Skeletal muscle tissue (tissue), 4 donors: ENCODE results near the gene URI1. TPM values are rescaled to one million over a fixed set of nuclear protein-coding genes. Genes with fewer than 3 reads are reported as not detected.

Experiments used
- H3K27ac ChIP-seq: one replicate; pipeline ENCODE4 v1.7.0; 2013; ENCODE audit warnings: mild to moderate bottlenecking, low read depth, low read length, inconsistent platforms
- H3K27me3 ChIP-seq, 3 donors: one replicate each; pipeline ENCODE4 v1.7.0; 2013; ENCODE audit warnings: low read length in 3 of 3; ENCODE audit not compliant: control insufficient read depth in 3 of 3, insufficient read depth in 3 of 3
- H3K36me3 ChIP-seq, 3 donors: one replicate each; pipeline ENCODE4 v1.7.0; 2013; ENCODE audit warnings: low read length in 3 of 3; ENCODE audit not compliant: control insufficient read depth in 3 of 3, insufficient read depth in 3 of 3
- H3K4me1 ChIP-seq, 3 donors: one replicate each; pipeline ENCODE4 v1.7.0; 2013; ENCODE audit warnings: low read length in 3 of 3, mild to moderate bottlenecking in 3 of 3; ENCODE audit not compliant: control insufficient read depth in 3 of 3, insufficient read depth in 3 of 3
- H3K4me3 ChIP-seq, 3 donors: one replicate each; pipeline ENCODE4 v1.7.0; 2013; ENCODE audit warnings: low read length in 3 of 3
- H3K9ac ChIP-seq, 3 donors: one replicate each; pipeline ENCODE4 v1.7.0; 2013; ENCODE audit warnings: low read length in 3 of 3, mild to moderate bottlenecking in 3 of 3, moderate library complexity in 2 of 3, low read depth in 1 of 3
- H3K9me3 ChIP-seq, 3 donors: one replicate each; pipeline ENCODE4 v1.7.0; 2013; ENCODE audit warnings: low read length in 3 of 3; ENCODE audit not compliant: control insufficient read depth in 3 of 3
- total RNA-seq: library from RNA; depleted of rRNA; stranded (reverse); fragments of >200 nt; gene quantifications from one replicate; pipeline ENCODE4 v1.2.3, GENCODE V29; 2014
- donor health status: Osteomylitis.

The URI1 gene
- total RNA-seq, 1 donor from 2014 or later: 62.6 TPM

DNA sequence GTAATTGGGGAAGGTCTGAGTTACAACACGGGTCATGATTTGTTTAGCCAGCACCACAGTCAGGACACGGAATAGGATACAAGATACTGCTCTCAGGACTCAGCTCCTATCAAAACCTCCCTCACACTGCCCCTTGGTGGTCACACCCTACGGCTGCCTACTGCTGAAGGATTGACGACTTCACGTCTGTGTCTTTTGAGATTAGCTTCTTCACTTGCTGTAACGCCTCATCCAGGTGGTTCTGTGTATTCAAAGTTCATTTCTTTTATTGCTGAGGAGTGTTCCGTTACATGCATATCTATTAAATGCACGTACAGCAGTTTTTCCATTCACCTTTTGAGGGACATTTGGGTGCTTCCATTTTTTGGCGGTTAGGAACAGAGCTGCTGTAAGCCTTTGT is 46.3 kb downstream of the URI1 start:
- peaks cover 0 to 8% (median 0%) of the 10 kb centered on the region in 3 donors for H3K4me1 ChIP-seq
- H3K9me3 ChIP-seq: no peaks in the 10 kb centered on the region
- no peaks in the 10 kb centered on the region for H3K27me3 ChIP-seq
- H3K9ac ChIP-seq: no peak overlapping the region
- no peak overlapping the region for H3K4me3 ChIP-seq
- peaks cover 0 to 10% (median 10%) of the 10 kb centered on the region in 3 donors for H3K36me3 ChIP-seq
- H3K27ac ChIP-seq: no peak overlapping the region

- no peak overlapping the region for H3K9ac ChIP-seq
- peaks cover 0 to 10% (median 6%) of the 10 kb centered on the region in 3 donors for H3K36me3 ChIP-seq
Observed at GRCh38 chr19:29992233-29992867, 50.3 kb downstream of the URI1 start.

DNA sequence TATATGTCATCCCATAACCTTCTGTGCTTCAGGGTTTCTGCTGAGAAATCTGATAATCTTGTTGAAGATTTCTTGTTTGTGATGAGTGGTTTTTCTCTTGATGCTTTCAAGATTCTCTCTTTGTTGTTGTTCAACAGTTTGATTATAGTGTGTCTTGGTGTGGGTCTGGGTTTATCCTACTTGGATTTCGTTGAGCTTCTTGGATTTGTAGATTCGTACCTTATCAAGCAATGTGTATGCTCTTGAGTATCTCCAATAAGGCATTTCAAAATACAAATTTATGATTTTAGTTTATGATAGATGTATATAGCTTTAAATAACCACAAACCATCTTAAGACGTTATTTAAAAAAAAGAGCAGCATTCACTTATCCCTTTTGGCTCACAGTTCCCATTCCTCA is 57.5 kb downstream of the URI1 start:
- Histone ChIP-seq H3K27me3 (no peaks in the 10 kb centered on the region), H3K9me3 (no peaks in the 10 kb centered on the region), H3K4me1 (no peaks in the 10 kb centered on the region)

More at GRCh38 chr19:29992233-29992867, 50.3 kb downstream of the URI1 start:
- H3K27me3 ChIP-seq: no peaks in the 10 kb centered on the region
- H3K4me3 ChIP-seq: no peak overlapping the region
- H3K4me1 ChIP-seq: no peaks in the 10 kb centered on the region
- H3K27ac ChIP-seq: no peak overlapping the region
- H3K9me3 ChIP-seq: no peaks in the 10 kb centered on the region

GRCh38 chr19:30000862-30001261 is 58.8 kb downstream of the URI1 start:
- Histone ChIP-seq H3K36me3 (peaks cover 0 to 2% (median 0%) of the 10 kb centered on the region in 3 donors), H3K27me3 (no peaks in the 10 kb centered on the region), H3K9me3 (no peaks in the 10 kb centered on the region), H3K27ac (no peak overlapping the region), H3K4me1 (no peaks in the 10 kb centered on the region), H3K4me3 (no peak overlapping the region), H3K9ac (no peak overlapping the region)

More for the DNA sequence above, 57.5 kb downstream of the URI1 start:
- Histone ChIP-seq H3K4me3 (no peak overlapping the region), H3K36me3 (no peaks in the 10 kb centered on the region), H3K27ac (no peak overlapping the region), H3K9ac (no peak overlapping the region)

- no peak overlapping the region for H3K27ac ChIP-seq
- no peak overlapping the region for H3K9ac ChIP-seq
- H3K9me3 ChIP-seq: no peaks in the 10 kb centered on the region
- H3K27me3 ChIP-seq: no peaks in the 10 kb centered on the region
- peaks cover 0 to 3% (median 0%) of the 10 kb centered on the region in 3 donors for H3K36me3 ChIP-seq
- H3K4me3 ChIP-seq: no peak overlapping the region
- H3K4me1 ChIP-seq: no peaks in the 10 kb centered on the region
Observed at GRCh38 chr19:30001301-30001700, 59.3 kb downstream of the URI1 start.

DNA sequence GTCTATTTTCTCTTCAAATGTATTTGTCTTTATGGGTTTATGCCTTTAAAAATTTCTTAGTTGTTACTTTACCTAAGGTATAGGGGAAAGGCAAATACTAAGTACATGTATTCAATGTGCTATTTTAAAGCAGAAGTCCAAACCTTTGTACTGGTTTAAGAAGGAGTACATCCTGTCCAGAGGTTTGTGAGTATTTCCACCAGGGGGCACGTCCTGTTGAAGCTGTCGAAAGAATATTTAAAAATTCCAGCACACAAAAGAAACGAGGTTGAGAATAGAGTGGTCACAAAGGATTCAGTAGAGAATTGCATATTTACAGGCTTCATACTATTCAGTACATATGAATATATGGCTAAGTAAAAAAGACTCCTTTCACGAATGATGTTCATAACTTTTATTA is 59.8 kb downstream of the URI1 start:
- H3K9me3 ChIP-seq: no peaks in the 10 kb centered on the region
- H3K27ac ChIP-seq: no peak overlapping the region
- no peaks in the 10 kb centered on the region for H3K4me1 ChIP-seq
- H3K36me3 ChIP-seq: peaks cover 0 to 3% (median 0%) of the 10 kb centered on the region in 3 donors
- no peak overlapping the region for H3K9ac ChIP-seq
- no peak overlapping the region for H3K4me3 ChIP-seq
- H3K27me3 ChIP-seq: no peaks in the 10 kb centered on the region

DNA sequence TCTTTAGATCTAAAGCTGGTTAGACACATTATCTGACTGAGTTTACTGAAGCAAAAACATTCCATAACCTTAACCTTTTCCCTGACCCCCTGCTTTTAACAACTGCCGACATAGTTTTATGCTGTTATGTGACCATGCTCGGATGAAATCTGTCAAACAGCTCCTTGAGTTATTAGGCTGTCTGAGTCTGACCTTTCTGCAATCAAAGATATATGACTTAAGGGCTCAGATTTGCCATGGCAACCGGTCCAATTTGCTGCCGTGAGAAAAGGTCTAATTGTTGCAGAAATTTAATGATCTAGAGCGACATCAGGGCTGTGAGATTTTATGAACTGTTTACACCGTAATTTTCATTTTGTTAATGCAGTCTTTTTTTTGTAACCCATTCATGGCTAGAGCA is 61.8 kb downstream of the URI1 start:
- Histone ChIP-seq H3K9ac (no peak overlapping the region), H3K27me3 (no peaks in the 10 kb centered on the region), H3K4me3 (no peak overlapping the region), H3K4me1 (no peaks in the 10 kb centered on the region), H3K36me3 (peaks cover 0 to 3% (median under 1%) of the 10 kb centered on the region in 3 donors), H3K27ac (no peak overlapping the region), H3K9me3 (no peaks in the 10 kb centered on the region)

DNA sequence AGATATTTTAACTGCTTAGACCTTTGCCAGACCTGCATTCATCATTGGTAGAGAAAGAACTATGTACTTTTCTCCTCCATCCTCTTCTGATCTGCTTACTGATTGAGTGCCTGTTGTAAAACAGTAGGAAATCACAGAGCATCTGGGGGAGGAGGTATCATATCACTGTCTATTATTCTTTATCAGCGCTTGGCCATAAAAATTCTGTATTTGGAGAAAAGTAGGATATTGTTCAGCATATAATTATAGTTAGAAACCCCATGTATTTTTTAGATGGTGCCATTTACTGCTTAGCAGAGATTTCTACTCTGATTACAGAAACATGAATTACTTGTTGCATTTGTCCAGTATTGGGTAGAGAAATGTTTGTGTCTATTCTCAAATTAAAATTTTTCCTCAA is 62.4 kb downstream of the URI1 start:
- Histone ChIP-seq H3K9ac (no peak overlapping the region), H3K4me1 (no peaks in the 10 kb centered on the region), H3K9me3 (no peaks in the 10 kb centered on the region), H3K4me3 (no peak overlapping the region), H3K27ac (no peak overlapping the region), H3K27me3 (no peaks in the 10 kb centered on the region), H3K36me3 (peaks cover 0 to 5% (median 3%) of the 10 kb centered on the region in 3 donors)

DNA sequence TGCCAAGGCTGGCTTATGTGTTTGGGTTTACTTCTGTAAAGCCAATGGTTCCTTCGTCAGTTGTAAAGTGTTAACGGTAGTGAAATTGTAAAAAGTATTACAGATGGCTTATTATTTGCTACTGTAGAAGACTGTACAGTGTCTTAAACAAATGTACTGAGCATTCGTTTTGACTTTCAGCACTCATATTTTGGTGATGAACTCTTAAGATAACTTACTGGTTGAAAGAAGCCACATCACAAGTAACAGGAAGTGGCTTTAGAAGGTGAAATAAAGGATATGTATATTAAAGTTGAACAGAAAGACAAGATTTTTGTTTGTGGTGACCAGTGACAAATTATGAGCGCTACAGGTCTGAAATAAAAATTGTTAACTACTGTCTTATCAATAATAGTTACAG is 64.2 kb downstream of the URI1 start:
- Histone ChIP-seq H3K9ac (no peak overlapping the region), H3K9me3 (no peaks in the 10 kb centered on the region), H3K4me3 (no peak overlapping the region), H3K27me3 (no peaks in the 10 kb centered on the region), H3K4me1 (no peaks in the 10 kb centered on the region), H3K36me3 (peaks cover 2 to 7% (median 5%) of the 10 kb centered on the region in 3 donors), H3K27ac (no peak overlapping the region)

DNA sequence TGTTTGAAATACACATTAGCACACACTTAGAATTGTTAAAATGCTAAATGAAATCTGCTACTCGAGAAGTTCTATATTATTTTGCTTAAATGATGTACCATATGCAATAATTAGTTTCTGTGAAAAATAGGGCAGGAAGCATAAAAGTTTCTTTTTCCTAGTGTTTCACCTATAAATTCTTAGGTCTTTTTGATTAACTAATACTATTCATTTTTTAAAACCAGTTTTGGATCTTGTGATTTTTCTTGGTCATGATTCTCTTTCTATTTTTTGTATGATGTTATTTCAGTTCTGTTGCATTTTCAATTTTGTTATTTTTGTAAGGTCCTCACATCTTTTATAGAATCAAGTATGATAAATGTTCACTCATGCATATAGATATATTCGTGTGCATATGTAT is 66.1 kb downstream of the URI1 start:
- H3K9ac ChIP-seq: no peak overlapping the region
- H3K27ac ChIP-seq: no peak overlapping the region
- no peaks in the 10 kb centered on the region for H3K4me1 ChIP-seq
- H3K9me3 ChIP-seq: no peaks in the 10 kb centered on the region
- no peak overlapping the region for H3K4me3 ChIP-seq
- H3K36me3 ChIP-seq: peaks cover 6 to 10% (median 8%) of the 10 kb centered on the region in 3 donors
- no peaks in the 10 kb centered on the region for H3K27me3 ChIP-seq
